Measurements from ENCODE around the gene ADCY7.

ADCY7 gene
- 153 to 391 (median 360) reads per million in 18 experiments for total RNA-seq

DNA sequence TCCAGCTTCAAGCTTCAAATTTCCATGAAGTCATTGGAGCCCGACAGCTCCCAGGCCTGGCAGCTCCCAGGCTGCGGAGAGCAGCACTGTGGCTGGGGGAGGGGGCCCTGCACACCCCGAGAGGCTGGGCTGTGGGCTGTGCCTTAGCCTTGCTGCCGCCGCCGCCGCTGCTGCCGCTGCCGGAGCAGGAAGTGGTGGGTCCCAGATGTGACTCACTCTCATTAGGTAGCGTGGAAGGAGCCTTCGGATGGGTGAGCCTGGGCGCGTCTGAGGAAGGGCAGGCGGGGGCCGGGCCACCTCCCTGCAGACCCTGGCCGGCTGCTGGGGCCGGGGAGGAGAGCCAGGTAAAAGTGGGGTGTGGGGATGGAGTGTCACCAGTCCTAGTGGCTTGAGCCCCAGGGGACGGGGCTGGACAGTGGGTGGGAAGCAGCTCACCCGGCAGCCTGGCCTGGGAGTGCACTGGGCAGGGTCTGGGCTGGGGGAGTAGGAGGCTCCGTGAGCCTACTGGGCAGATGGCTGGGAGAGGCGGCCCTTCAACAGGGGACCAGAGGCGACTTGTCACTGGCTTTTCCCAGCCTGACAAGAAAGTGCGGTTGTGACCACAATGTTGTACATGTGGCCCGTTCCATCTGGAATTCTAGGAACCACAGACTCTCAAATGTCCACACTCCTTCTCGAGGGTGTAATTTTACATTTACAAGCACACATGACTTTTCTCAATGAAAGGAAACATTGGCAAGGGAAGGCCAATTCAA is at the start of gene ADCY7:
ADCY7 (plus strand) TSS at position 215 of the 755 bp plus-strand sequence. CDS start 21,629 bp downstream, outside the sequence.
- peak; percentile 79 to 89 for DNase-seq

DNA sequence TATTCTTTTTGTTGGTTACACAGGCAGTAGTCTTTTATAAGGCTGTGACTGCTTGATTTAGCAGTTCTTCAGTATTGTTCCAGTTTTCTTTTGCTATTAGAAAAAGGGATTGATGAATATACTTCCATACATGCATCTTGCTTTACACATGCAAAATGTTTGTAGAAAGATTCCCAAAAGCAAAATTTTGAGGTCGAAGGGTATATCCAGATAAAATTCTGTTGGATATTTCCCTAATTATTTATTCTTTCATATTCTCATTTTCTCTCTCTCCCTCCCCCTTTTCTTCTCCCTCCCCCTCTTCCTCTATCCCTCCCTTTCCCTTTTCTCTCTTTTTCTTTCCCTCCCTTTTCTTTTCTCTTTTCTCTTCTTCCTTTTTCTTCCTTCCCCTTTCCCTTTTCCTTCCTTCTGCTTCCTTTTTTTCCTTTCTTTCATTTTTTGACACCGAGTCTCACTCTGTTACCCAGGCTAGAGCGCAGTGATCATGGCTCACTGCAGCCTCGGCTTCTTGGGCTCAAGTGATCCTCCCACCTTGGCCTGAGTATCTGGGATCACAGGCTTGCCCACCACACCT is 46.9 kb upstream of the ADCY7 start:
- DNase-seq = no peak

DNA sequence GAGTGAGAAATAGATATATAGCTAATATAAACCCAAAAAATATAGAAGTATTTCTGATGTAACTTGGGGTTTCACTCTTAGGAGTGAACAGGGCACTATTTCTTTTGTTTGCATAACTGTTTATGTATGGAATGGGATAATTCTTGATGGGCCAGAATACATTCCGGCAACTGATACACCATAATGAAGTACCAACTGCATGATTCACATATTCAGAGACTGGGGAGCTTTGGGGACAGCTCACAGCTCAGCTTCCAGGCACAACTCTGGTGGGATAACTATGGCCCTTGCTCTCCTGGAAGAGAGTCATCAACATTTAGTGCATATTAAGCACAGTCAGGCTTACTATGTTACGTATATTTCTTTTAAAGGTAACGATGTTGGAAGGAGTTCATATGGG is 42.1 kb upstream of the ADCY7 start:
- no peak for DNase-seq

DNA sequence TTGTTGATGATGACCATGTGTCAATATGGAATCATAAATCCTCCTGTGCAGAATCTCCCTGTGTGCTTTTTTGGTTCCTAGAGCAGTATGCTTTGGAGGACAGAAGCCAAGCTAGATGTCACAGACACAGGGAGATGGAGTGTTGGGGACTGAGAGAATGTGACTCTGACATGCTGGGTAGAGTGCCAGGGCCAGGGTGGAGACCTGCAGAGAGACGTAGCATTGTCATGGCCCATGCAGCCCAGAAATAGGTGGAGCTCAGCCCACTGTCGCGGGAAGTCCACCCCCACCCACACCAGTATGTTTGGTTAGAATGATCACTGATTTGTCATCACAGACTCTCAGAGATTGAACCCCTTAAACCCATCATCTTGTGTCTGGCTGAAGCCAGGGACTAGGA is 39.2 kb upstream of the ADCY7 start:
- DNase-seq = no peak

DNA sequence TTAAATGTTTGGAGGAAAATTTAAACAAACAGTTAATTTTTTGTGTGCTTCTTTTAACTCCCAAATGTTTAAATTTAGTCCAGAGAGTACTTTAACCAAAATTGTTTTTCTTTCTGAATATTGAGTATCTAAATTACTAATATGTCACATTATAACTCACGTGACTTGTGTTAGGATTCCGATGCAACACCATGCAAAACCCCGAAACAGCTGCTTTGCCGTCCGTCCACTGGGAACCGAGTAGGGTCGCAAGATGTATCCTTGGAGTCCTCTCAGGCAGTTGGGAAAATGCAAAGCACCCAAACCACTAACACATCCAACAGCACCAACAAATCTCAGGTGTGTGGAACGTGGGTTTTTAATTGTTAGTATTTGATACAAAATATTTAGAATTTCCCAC is 38.7 kb upstream of the ADCY7 start:
- DNase-seq = no peak

DNA sequence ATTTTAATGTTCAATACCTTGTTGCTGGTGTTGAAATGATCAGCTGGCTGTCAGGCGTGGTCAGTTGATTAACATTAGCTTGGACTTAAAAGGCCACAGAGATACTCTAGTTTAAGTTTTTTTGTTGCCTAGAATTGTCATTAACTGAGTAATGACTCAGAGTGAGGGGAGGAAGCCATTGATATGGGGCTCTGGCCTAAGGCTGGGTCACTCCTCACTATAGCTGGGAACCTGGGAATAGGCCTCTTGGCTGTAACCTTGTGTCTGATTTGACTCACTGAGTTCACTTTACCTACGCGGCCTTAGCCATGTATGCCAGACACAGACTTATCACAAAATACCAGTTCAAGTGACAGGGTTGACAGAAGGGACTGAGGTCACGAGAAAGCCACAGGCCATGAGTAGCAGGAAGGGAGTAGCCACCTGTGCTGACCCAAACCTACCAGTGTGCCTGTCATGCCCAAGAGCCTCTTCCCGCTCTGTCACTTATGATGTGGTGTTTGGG is 37.9 kb upstream of the ADCY7 start:
- no peak for DNase-seq

DNA sequence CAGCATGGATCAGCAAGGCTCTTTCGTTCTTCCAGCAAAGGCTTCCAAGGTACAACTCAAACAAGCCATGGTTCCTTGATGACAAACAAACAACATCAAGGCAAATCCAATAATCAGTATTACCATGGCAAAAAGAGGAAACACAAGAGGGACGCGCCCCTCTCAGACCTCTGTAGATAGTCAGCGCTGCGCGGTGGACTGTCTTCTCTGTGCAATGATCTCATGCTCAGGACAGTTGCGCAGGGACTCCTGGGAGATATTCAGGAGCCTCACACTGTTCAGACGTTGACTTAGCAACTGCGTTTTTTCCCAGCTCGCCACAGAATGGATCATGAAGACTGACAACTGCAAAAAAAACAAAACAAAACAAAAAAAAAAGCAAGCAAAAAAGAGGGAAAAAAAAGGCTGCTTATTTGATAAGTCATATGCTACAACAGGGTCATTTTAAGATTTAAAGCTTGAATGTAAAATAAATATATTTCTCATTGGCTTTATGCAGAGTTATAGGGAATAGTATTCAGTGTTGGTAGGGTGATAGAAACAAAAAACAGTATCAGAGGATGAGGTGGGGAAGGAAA is 37.1 kb upstream of the ADCY7 start:
- no peak for DNase-seq

DNA sequence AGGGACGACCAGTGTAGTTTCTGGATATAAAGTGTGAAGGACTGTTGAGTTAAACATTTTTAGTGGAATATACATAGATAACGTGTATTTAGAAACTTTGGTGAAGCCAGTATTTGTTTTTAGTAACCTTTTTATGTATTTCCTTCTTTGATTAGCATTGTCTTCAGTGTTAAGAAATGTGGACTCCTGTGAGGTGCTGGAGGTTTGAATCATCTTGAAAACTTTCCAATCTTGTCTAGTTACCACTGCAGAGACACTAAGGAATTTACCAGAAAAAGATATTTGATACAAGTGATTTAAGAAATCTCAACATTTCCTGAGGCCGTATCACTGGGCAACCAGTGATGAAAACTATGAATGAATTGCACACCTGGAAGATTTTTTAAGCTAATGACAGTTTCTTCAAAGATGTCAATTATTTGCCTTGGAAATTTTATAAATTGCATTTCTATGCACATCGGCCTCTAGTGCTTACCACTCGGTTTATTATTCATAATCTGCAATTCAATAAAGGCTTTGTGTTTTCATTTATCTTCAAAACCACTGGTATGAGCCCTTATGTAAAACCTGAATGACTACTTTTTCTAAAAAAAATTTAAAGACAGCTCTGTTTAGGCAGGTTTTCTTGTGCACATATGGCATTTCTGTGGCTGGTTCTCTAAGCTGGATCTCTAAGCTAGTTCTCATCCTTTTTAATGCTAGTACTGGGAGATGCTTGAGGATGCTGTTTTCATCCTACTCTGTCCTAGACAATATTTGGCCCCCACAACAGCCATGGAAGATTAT is 31.4 kb upstream of the ADCY7 start:
- no peak for DNase-seq

DNA sequence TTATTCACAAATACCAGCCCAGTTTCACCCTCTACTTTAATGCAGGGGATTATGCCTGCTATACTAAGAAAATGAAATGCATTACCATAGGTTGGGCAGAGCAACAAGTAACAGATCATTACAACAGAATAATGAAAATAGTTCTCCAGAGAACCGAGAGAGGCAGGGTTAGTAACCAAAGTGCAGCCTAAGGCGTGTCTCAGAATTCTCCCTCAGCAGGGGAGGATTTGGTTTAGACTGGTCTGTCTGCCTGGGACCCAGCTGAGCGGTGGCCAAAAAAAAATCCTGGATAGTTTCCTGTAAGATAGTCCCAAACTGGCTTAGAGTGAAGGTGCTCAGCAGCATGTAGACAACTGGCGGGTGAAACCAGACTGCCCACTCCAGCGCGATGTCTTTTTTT is 30.8 kb upstream of the ADCY7 start:
- DNase-seq = no peak

DNA sequence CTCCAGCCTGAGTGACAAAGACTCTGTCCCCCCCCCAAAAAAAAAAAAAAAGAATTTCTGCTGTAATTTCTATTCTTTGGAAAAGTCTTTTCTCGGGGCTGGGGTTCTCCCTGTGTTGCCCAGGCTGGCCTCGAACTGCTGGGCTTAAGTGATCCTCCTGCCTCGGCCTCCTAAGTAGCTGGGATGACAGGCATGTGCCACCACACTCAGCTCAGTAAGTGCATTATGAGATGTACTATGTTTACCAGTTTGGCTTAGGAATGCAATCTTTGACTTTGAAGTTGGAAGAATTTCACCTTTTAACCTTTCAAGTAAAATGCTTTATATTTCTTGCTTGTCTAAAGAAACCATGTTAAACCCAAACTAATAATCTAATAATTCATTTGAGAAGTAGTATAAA is 28.0 kb upstream of the ADCY7 start:
- DNase-seq = no peak

DNA sequence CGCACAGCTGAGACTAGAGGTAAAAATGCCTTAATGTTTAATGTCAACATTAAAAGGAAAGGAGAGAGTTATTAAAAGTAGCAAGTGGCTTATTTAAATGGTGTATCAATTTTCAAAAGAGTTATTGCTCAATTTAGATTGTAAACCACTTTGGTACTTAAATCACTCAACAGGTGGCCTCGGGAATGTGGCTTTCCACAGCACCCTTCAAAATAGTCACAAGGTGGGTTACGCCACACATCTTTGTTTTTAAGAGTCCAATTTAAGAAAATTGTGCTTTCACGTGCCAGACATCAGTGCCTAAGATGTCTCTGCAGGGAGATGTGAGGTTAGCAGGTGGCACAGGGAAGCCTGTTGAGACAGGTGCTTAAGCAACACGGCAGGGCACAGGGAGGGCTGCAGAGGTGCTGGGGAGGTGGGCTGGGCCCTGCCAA is 27.5 kb upstream of the ADCY7 start:
- no peak for DNase-seq

DNA sequence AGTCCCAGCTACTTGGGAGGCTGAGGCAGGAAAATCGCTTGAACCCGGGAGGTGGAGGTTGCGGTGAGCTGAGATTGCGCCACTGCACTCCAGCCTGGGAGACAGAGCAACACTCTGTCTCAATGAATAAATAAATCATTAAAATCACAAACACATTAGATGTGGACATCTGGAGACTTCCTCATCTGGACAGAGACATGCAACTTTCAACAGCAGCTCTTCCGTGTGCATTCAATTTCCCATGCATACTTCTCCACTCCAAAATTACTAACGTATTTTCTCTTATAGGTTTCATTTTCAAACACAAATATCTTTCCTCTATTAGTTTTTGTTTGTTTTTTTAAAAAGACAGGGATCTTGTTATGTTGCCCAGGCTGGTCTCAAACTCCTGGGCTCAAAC is 23.3 kb upstream of the ADCY7 start:
- DNase-seq = peak; percentile 46 to 74

DNA sequence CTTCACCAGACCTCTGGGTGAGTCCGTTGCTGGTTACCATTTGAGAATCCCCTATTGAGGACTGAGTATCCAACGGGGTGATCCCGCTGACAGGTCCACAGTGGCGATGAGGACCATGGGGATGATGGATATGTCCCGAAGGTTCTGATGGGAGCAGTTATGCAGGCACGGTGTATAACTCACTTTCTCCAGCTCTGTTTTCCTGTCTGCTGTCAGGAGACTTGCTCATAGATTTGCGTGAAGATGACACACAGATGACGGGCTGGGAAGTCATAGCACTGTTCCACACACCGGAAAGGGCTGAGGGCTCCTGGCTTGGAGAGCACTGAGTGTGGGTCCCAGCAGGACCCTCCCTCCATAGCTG is 22.2 kb upstream of the ADCY7 start:
- DNase-seq = no peak

DNA sequence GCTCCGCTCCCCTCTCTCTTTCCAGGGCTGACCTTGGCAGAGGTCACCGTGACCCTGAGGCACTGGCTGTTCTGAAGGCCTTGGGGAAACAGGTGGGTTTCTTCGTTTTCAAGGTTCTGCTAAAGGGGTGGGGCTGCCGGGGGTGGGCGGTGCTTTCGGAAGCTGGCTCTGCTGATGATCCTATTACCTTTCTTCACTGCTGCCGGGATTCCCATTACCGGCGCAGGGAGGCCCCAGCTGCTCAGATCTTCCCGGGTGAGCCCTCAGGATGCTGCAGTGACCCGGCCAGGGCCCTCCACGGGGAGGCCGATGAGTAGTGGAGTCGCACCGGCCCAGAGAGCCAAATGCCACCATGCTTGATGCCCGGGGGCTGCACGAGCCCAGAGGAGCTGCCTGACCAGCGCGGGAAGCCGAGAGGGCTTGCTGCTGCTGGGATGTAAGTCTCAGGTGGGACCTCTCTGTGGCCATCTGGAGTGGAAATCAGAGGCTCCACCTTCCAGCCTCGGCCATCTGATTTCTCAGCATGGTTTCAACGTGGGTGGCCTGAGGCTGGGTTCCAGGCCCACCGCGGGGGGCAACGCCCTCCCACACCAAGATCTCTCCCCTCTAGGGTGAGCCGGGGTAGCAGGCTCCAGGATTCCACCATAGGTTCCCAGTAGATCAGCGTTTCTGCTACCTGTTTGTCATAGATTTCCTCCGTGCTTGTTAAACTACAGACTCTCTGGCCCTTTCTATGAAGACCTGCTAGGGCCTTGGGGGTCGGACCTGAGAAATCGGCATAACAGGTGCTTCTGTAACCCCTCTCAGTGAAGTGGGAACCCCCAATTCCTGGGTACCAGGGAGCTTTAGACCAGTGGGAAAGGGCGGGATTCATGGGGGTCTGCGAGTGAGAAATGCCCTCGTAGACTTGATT is 21.6 kb upstream of the ADCY7 start:
- DNase-seq = no peak

DNA sequence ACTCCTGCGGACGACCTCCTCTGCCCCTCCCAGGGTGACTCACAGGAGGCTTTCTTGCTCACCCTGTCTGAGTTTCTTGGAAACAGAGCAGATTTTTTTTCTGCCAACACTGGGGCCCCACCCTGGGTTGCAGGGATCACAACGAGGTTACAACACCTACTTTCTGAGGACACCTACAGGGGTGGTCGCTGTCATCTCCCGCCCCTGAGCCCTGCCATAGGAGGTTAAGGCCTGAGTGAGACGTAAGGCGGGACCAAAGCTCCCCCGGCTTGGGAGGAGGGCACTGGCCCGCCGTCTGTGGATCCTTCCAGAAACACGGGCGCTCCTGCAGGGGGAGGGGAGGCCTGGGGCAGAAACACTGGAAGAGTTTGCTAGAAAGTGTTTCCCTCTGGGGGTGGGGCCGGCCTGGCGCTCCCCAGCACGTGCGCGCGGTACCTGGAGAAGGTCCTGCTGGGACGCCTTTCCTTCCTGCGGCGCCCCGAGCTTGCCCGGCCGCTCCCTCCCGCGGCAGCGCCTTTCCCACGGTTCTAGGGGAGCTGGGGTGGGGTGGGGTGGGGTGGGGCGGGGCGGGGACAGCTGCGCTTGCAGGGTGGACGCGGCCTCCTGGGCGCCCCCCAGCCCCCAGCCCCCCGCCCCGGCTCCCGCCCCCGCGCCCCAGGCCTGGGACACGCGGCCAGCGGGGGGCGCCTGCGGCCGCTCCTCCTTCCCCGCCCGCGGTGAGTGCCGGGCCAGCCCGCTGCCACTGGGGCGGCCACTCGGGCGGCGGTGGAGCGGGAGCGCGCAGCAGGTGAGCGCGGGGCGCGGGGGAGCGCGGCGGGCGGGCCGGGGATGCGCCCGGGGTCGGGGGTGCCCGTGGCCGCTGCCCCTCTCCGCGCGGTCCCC is 20.7 kb upstream of the ADCY7 start:
- peak; percentile 57 to 76 for DNase-seq

DNA sequence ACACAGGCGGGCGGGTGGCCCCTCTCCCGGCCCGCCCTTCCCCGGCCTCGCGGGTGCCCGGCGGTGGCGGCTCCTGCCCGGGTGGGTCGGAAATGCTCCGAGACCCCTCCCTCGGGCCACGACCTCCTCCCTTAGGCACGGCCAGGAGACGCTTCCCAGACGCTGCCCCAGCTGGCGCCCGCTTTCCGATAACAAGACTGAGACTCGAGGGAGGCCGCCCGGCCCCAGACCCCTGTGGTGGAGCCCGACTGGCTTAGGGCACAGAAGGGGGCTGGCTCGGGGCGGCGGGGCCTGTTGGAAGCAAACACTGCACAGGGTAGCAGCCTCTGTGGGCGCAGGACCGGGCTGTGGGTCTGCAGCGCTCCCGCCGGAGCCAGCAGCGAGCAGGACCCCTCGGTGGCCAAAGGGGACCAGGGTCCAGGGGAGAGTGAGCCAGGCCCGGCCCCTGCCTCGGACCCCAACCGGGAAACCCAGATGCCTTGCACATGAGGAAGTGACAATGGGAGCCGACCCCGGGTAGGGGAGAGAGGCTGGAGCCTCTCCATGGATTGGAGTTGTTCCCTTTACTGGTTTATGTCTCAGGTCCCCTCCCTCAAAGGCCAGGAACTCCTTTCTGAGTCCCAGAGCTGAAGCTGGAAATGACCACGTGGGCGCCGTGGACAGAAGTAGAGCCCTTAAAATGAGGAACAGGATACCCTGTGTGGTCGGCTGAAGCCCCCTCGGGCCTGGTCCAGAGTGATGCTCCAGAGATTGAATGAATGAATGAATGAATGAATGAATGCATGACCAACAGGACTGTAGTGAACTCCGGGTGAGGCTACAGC is 19.8 kb upstream of the ADCY7 start:
- DNase-seq = peak; percentile 24 to 47

DNA sequence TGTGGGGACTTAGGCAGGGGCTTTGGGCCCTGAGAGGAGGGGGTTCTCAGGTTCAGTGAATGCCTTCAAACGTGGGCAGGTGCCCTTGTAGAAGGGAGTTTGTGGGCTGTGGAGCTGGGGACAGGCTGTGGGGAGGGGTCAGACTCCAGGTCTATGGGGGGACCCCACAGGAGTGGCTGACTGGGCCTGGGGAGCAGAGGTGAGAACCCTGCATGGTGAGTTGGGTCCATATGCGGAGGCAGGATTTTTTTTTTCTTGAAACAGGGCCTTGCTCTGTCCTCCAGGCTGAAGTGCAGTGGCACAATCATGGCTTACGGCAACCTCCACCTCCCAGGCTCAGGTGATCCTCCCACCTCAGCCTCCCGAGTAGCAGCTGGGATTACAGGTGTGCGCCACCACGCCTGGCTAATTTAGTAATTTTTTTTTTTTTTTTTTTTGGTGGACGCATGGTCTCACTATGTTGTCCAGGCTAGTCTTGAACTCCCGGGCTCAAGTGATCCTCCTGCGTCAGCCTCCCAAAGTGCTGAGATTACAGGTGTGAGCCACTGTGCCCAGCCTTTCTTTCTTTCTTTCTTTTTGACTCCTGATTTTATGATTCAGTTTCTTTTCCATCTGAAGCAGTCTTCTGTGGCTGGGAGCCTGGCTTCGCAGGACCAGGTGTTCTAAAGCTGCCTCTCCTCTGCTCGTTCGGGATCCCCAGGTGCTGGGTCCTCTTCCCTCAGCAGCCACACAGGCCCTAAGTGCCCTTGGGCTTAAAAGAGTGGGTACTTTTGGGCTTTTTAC is 19.0 kb upstream of the ADCY7 start:
- no peak for DNase-seq

DNA sequence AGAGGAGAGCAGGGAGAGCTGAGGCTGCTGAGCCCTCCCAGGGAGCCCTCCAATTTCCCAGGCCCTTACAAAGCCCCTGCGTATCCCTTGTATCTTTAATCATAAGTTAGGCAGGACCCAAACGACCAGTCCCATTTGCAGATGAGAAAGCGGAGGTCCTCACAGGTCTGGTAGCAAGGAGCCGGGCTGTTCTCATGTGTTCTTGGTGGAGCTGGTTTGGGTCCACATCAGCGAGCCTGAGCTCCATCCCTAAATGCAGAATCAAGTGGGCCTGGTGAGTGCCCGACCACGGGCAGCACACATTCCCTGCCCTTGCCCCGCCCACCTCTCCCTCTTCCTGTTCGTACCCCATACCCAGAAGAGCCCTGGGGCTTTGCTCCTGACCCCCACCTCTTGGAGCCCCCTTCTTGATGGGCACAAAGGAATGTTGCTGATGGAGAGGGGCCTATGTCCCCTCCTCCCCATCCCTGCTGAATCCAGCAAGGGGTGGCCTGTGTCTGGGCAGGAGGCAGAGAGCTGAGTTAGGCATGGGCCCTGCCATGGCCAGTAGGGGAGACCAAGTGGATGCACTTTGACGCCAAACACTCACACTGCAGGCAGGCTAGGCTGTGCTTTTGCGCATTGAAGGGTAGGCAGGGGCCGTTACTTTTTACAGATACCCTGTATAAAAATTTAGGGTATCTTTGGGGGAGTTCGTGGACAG is 18.3 kb upstream of the ADCY7 start:
- DNase-seq = no peak

DNA sequence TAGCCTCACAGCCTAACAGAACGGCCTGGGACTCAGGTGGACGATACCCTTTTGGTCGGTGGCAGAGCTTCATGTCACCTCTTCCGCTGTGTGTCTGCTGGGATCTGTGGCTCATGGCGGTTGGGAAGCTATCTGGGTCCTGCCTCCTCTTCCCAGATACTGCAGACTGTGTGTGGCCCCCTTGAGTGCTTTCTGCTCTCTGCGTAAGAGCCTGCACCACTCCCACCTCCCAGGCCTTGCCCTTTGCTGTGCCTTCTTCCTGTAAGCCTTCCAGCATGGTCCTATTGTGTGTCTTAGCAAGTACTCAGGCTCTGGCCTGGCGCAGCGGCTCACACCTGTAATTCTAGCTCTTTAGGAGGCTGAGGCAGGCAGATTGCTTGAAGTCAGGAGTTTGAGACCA is 17.5 kb upstream of the ADCY7 start:
- no peak for DNase-seq
